H1 (cell line): Measurements from ENCODE around the gene PHTF1. TPM values are rescaled to one million over a fixed set of nuclear protein-coding genes. Genes with fewer than 3 reads are reported as not detected.

Experiments used
- CTCF ChIA-PET: fragments of 300-600 bp; sonication (Branson Sonifier 250); formaldehyde crosslinking; loops from one replicate; lab custom pipeline; 2021; ENCODE audit not compliant: partially characterized antibody; lab: Charles Lee
- POLR2A ChIA-PET: fragments of 300-600 bp; sonication (Branson Sonifier 250); formaldehyde crosslinking; loops from one replicate; lab custom pipeline; 2021; ENCODE audit warnings: inconsistent platforms; ENCODE audit not compliant: partially characterized antibody; lab: Charles Lee
- DNase-seq, 2 experiments: peaks; one replicate each; pipeline versions ENCODE4 v3.0.0 to v3.0.0-alpha.2; 2010 to 2022; ENCODE audit warnings: low spot score in 2 of 2, low read depth in 1 of 2, mixed read lengths in 1 of 2
- FAIRE-seq: peaks from 2 replicates; lab custom pipeline; 2011; peaks lifted over from hg19 to GRCh38; lab: Jason Lieb, UNC
- H2AFZ ChIP-seq: 2 replicates; pipeline ENCODE4 v1.8.1; 2012; ENCODE audit warnings: low read length, inconsistent platforms
- H2AK5ac ChIP-seq: 2 replicates; pipeline ENCODE4 v1.6.1; 2013; ENCODE audit warnings: low read depth, low read length
- H2BK120ac ChIP-seq: replicated peaks from 2 replicates; pipeline ENCODE3; 2013; ENCODE audit warnings: low read depth, low read length, inconsistent platforms
- H2BK12ac ChIP-seq: 2 replicates; pipeline ENCODE4 v1.6.1; 2013; ENCODE audit warnings: low read depth, low read length
- H2BK15ac ChIP-seq: 2 replicates; pipeline ENCODE4 v1.6.1; 2013; ENCODE audit warnings: low read length
- H2BK20ac ChIP-seq: 2 replicates; pipeline ENCODE4 v1.6.1; 2013; ENCODE audit warnings: low read length
- H2BK5ac ChIP-seq: 2 replicates; pipeline ENCODE4 v1.6.1; 2013; ENCODE audit warnings: low read depth, low read length
- H3K14ac ChIP-seq: 2 replicates; pipeline ENCODE4 v1.6.1; 2013; ENCODE audit warnings: inconsistent platforms; ENCODE audit not compliant: insufficient read length
- H3K18ac ChIP-seq: 2 replicates; pipeline ENCODE4 v1.6.1; 2013; ENCODE audit warnings: low read length; ENCODE audit errors: extremely low read depth
- H3K23ac ChIP-seq: 2 replicates; pipeline ENCODE4 v1.6.1; 2013; ENCODE audit warnings: inconsistent platforms; ENCODE audit not compliant: insufficient read length
- H3K23me2 ChIP-seq: 2 replicates; pipeline ENCODE4 v1.6.1; 2013; ENCODE audit warnings: low read depth, low read length
- H3K27ac ChIP-seq: 2 replicates; pipeline ENCODE4 v1.6.1; 2011; ENCODE audit warnings: low read depth, low read length, inconsistent platforms
- H3K27me3 ChIP-seq, 4 experiments: replicated peaks in 1 of 4; 1 replicate in 1 of 4; 2 replicates in 3 of 4; pipeline versions ENCODE4 v1.6.1 to v1.8.1; 2011 to 2013; ENCODE audit warnings: low read length in 3 of 4, mild to moderate bottlenecking in 3 of 4, inconsistent platforms in 2 of 4, mixed read lengths in 2 of 4, moderate library complexity in 1 of 4; ENCODE audit not compliant: control insufficient read depth in 3 of 4, insufficient read depth in 3 of 4; ENCODE audit errors: extremely low read depth in 1 of 4
- H3K36me3 ChIP-seq, 4 experiments: 2 replicates each; pipeline versions ENCODE4 v1.6.1 to v1.8.1; 2011 to 2013; ENCODE audit warnings: mild to moderate bottlenecking in 4 of 4, low read length in 3 of 4, moderate library complexity in 2 of 4, control low read depth in 1 of 4, inconsistent platforms in 1 of 4; ENCODE audit not compliant: insufficient read depth in 4 of 4, control insufficient read depth in 2 of 4
- H3K4ac ChIP-seq: replicated peaks from 2 replicates; pipeline ENCODE3; 2013; ENCODE audit warnings: low read length, low read depth, mixed read lengths, inconsistent platforms; ENCODE audit not compliant: insufficient read length
- H3K4me1 ChIP-seq, 4 experiments: replicated peaks in 1 of 4; 1 replicate in 1 of 4; 2 replicates in 3 of 4; pipeline versions ENCODE4 v1.6.1 to v1.8.1; 2011 to 2013; ENCODE audit warnings: low read length in 3 of 4, inconsistent platforms in 2 of 4, mixed read lengths in 1 of 4; ENCODE audit not compliant: insufficient read depth in 4 of 4, control insufficient read depth in 3 of 4
- H3K4me2 ChIP-seq, 2 experiments: 2 replicates each; pipeline versions ENCODE4 v1.6.1 to v1.8.1; 2011 to 2013; ENCODE audit warnings: low read depth in 2 of 2, low read length in 2 of 2, control low read depth in 1 of 2, inconsistent platforms in 1 of 2, mild to moderate bottlenecking in 1 of 2; ENCODE audit not compliant: insufficient read depth in 1 of 2
- H3K4me3 ChIP-seq, 4 experiments: fragments of 200-600, 300-600 bp in 1 of 4; sonication (generic), shearing (Covaris generic), sonication (Bioruptor Twin) in 1 of 4; 2 replicates each; pipeline versions ENCODE4 v1.5.1 to v1.8.1; 2011 to 2016; ENCODE audit warnings: low read length in 4 of 4, low read depth in 3 of 4, control low read depth in 2 of 4, inconsistent platforms in 2 of 4, mild to moderate bottlenecking in 2 of 4, mixed read lengths in 1 of 4, moderate library complexity in 1 of 4; ENCODE audit not compliant: insufficient read depth in 2 of 4; ENCODE audit errors: extremely low read depth in 1 of 4
- H3K56ac ChIP-seq: replicated peaks from 2 replicates; pipeline ENCODE3; 2013; ENCODE audit warnings: low read depth, mild to moderate bottlenecking, mixed read lengths, low read length, inconsistent platforms; ENCODE audit not compliant: insufficient read length
- H3K79me1 ChIP-seq: 2 replicates; pipeline ENCODE4 v1.6.1; 2013; ENCODE audit warnings: low read depth, low read length, control low read depth
- H3K79me2 ChIP-seq, 2 experiments: 2 replicates each; pipeline versions ENCODE4 v1.6.1 to v1.8.1; 2012 to 2013; ENCODE audit warnings: low read length in 2 of 2, mild to moderate bottlenecking in 2 of 2, inconsistent platforms in 1 of 2; ENCODE audit not compliant: insufficient read depth in 2 of 2, control insufficient read depth in 1 of 2
- H3K9ac ChIP-seq, 4 experiments: replicated peaks in 1 of 4; 1 replicate in 1 of 4; 2 replicates in 3 of 4; pipeline versions ENCODE4 v1.6.1 to v1.8.1; 2011 to 2013; ENCODE audit warnings: low read depth in 3 of 4, low read length in 3 of 4, control low read depth in 2 of 4, mild to moderate bottlenecking in 2 of 4, moderate library complexity in 2 of 4, inconsistent platforms in 1 of 4; ENCODE audit errors: extremely low read depth in 1 of 4
- H3K9me3 ChIP-seq, 2 experiments: 2 replicates each; pipeline versions ENCODE4 v1.6.1 to v1.8.1; 2012 to 2013; ENCODE audit warnings: mild to moderate bottlenecking in 2 of 2, moderate library complexity in 2 of 2, control low read depth in 1 of 2, inconsistent platforms in 1 of 2, low read depth in 1 of 2, low read length in 1 of 2, mixed read lengths in 1 of 2; ENCODE audit not compliant: insufficient read depth in 2 of 2
- H4K20me1 ChIP-seq, 2 experiments: replicated peaks in 1 of 2; 2 replicates each; pipeline versions ENCODE3 to v1.8.1; 2011 to 2013; ENCODE audit warnings: inconsistent platforms in 2 of 2, low read length in 2 of 2, mild to moderate bottlenecking in 1 of 2; ENCODE audit not compliant: insufficient read depth in 2 of 2, control insufficient read depth in 1 of 2
- H4K5ac ChIP-seq: 2 replicates; pipeline ENCODE4 v1.6.1; 2013; ENCODE audit warnings: low read length, low read depth, mixed read lengths, inconsistent platforms; ENCODE audit not compliant: insufficient read length
- H4K8ac ChIP-seq: 2 replicates; pipeline ENCODE4 v1.8.0; 2013; ENCODE audit warnings: mild to moderate bottlenecking, moderate library complexity, low read length, inconsistent platforms; ENCODE audit not compliant: insufficient read depth; ENCODE audit errors: extremely low read depth
- H4K91ac ChIP-seq: replicated peaks from 2 replicates; pipeline ENCODE3; 2013; ENCODE audit warnings: low read length, mixed read lengths, inconsistent platforms; ENCODE audit not compliant: insufficient read length
- BCL11A ChIP-seq, 2 experiments: IDR thresholded peaks; one replicate each; pipeline ENCODE4 v1.6.1; 2011; ENCODE audit warnings: low read depth in 2 of 2, low read length in 2 of 2, mild to moderate bottlenecking in 2 of 2
- CBX5 ChIP-seq: fragments of 300-800, 300-1000 bp; sonication (generic); IDR thresholded peaks from 2 replicates; pipeline ENCODE4 v1.7.1; 2016; ENCODE audit warnings: antibody characterized with exemption, low read length, low read depth
- EZH2 ChIP-seq: fragments of 200-600 bp; sonication (generic); IDR thresholded peaks from 2 replicates; pipeline ENCODE4 v1.7.1; 2012; ENCODE audit warnings: low read depth, mild to moderate bottlenecking, moderate library complexity, low read length, inconsistent platforms; ENCODE audit not compliant: severe bottlenecking
- SP2 ChIP-seq: IDR thresholded peaks from 2 replicates; pipeline ENCODE4 v1.6.1; 2012; ENCODE audit warnings: mild to moderate bottlenecking, low read length, inconsistent platforms
- WGBS, 2 experiments: shearing (Covaris generic) in 1 of 2; methylation state at CpG; one replicate each; pipeline versions ENCODE4 v1.1.6 to v1.1.7; 2013 to 2015; ENCODE audit warnings: low lambda C conversion rate in 2 of 2, mixed read lengths in 2 of 2, inconsistent platforms in 1 of 2, low coverage in 1 of 2, missing lambda C conversion rate in 1 of 2; ENCODE audit not compliant: insufficient replicate concordance in 2 of 2, insufficient coverage in 1 of 2, insufficient read length in 1 of 2; ENCODE audit errors: extremely low coverage in 1 of 2, missing lambda C conversion rate in 1 of 2; 5-methylcytosine and 5-hydroxymethylcytosine counted together
- long read RNA-seq, 2 experiments: library from RNA in 1 of 2; library from capped mRNA in 1 of 2; stranded (forward); transcript quantifications; one replicate each; pipeline ENCODE4 v2.0.0, GENCODE V29; 2021; ENCODE audit warnings: inconsistent platforms in 1 of 2
- polyA minus RNA-seq, 3 experiments: library from RNA; depleted of rRNA, polyadenylated mRNA; stranded (reverse); fragments of >200 nt; gene quantifications; 1 replicate in 2 of 3; 2 replicates in 1 of 3; pipeline ENCODE4 v1.2.3, GENCODE V29; 2011
- polyA plus RNA-seq, 7 experiments: library from polyadenylated mRNA; depleted of rRNA in 3 of 7; stranded (reverse) in 5 of 7; unstranded in 2 of 7; fragments of >200 nt in 5 of 7; fragments of 200-250 nt in 2 of 7; gene quantifications; 1 replicate in 5 of 7; 2 replicates in 1 of 7; 4 replicates in 1 of 7; pipeline versions ENCODE4 v1.2.1 to v1.2.3, GENCODE V29; 2011 to 2013; ENCODE audit warnings: missing spikeins in 2 of 7, mixed read lengths in 2 of 7
- total RNA-seq: library from RNA; stranded (reverse); fragmentation: NEBNext Ultra II Directional; extraction: Animal tissue kit (Norgen Biotek cat#: 25700); gene quantifications from 2 replicates; pipeline ENCODE4 v1.2.1, GENCODE V29; 2021
- TF ChIP-seq, protein P1 (sequence below): IDR thresholded peaks from 2 replicates; pipeline ENCODE4 v1.6.1; 2011; ENCODE audit warnings: low read depth, mild to moderate bottlenecking, low read length; ENCODE audit not compliant: insufficient read depth
- TF ChIP-seq, protein P2 (sequence below): IDR thresholded peaks from 2 replicates; pipeline ENCODE4 v1.6.1; 2011; ENCODE audit warnings: low read length, improper control_type of control experiment

PHTF1 gene
- 26.9 and 27.7 TPM in 2 replicates for total RNA-seq
- 6.5 and 9.1 TPM in 2 replicates for polyA plus RNA-seq (2011; rRNA removed)
- polyA plus RNA-seq (2011; cell fraction: cytosol; rRNA removed), result 12.2 TPM
- 11.2 TPM for polyA plus RNA-seq (2011; cell fraction: nucleus; rRNA removed)
- 19.8 to 23.4 TPM (median 20.1 TPM) in 4 replicates for polyA plus RNA-seq (2012, experiment 1 of 2)
- 3.7 TPM for polyA plus RNA-seq (2012, experiment 2 of 2)
- polyA plus RNA-seq (2013, experiment 1 of 2), result 23.7 TPM
- polyA plus RNA-seq (2013, experiment 2 of 2), result 25.7 TPM
- 13.0 and 14.2 TPM in 2 replicates for polyA minus RNA-seq (2011; rRNA and poly(A)+ RNA removed)
- polyA minus RNA-seq (2011; cell fraction: cytosol; rRNA and poly(A)+ RNA removed), result 12.0 TPM
- polyA minus RNA-seq (2011; cell fraction: nucleus; rRNA and poly(A)+ RNA removed), result 33.8 TPM
- long read RNA-seq, experiment 1, full-length matches to known transcripts, result 5 of 22 reads
- long read RNA-seq, experiment 1, partial matches to known transcripts, result 5 of 22 reads
- long read RNA-seq, experiment 1, other reads (novel, unspliced or antisense), result 12 of 22 reads
- long read RNA-seq, experiment 2, partial matches to known transcripts, result 1 of 4 reads
- long read RNA-seq, experiment 2, other reads (novel, unspliced or antisense), result 3 of 4 reads

DNA sequence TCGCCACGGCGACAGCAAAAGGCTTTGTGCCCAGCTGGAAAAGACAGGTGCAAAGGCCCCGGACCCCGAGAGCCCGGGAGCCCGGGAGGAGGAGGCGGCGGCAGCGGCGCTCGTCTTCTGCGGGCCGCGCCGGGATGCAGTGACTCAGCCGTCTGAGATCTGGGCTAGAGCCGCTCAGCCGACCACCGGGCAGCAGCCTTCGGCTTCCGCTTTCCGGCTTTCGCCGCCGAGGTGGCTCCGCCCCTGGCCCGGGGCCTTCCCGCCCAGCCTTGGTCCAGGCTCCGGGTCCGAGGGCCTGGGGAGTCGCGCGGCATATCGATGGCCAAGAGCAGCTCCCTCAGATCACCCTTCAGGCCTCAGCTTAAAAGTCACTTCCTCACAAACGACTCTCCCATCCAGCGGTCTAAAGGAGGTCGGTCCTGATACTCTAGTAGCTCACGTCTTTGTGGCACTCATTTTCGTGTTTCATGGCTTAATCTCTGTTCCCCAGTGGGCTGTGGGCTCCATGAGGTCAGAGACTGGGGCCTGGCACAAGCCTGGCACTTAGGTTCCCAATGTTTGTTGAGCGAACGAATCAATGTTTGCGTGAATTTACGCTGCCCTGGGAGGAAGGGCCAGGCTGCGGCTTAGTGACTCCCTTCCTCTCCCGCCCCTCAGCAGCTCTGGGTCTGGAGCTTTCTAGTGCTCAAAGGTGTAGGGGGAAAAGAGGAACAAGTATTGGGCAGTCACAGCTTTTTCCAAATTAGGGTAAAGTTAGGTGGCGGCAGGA is at the start of gene PHTF1:
PHTF1 (minus strand) TSS at position 154 of the 769 bp plus-strand sequence. CDS start 783 bp downstream, outside the sequence.
- Histone ChIP-seq H3K14ac (no peak within 1 kb of the TSS), H2BK120ac (peak within 1 kb of the TSS; percentile 91), H4K20me1 (peaks cover 0 to 2% of the 10 kb centered on the region in 2 experiments), H2AK5ac (peak within 1 kb of the TSS; percentile 11; the same call in 1 of the 2 replicates), H2BK20ac (no peak within 1 kb of the TSS), H4K91ac (peak within 1 kb of the TSS; percentile 81), H3K23me2 (peaks cover 7% of the 10 kb centered on the region), H2BK15ac (0 out of 2 replicates have a peak within 1 kb of the TSS, but pooled peaks have one; percentile 6), H3K36me3 (peaks cover 0 to 7% (median 0%) of the 10 kb centered on the region in 4 experiments; a peak in 1 of 8 replicates), H4K8ac (peak within 1 kb of the TSS; percentile 83; the same call in 1 of the 2 replicates), H4K5ac (peak within 1 kb of the TSS; percentile 97), H3K79me1 (no peaks in the 10 kb centered on the region), H3K18ac (peak within 1 kb of the TSS; percentile 94), H3K4ac (peak within 1 kb of the TSS; percentile 22), H3K4me2 (peak within 1 kb of the TSS; percentile 98), H3K4me3 (peak within 1 kb of the TSS; percentile 59 to 93 (median 86)), H3K56ac (peak within 1 kb of the TSS; percentile 88), H3K23ac (no peak within 1 kb of the TSS), H3K9me3 (no peaks in the 10 kb centered on the region), H3K27me3 (no peaks in the 10 kb centered on the region), H2BK12ac (peak within 1 kb of the TSS; percentile 78; the same call in 1 of the 2 replicates), H3K4me1 (peaks cover 0 to 9% (median 0%) of the 10 kb centered on the region in 4 experiments; a peak in 3 of 7 replicates), H2BK5ac (peak within 1 kb of the TSS; percentile 98), H3K27ac (peak within 1 kb of the TSS; percentile 90), H3K9ac (peak within 1 kb of the TSS; percentile 64 to 94 (median 87)), H2AFZ (peak within 1 kb of the TSS; percentile 99), H3K79me2 (peaks cover 0 to 7% of the 10 kb centered on the region in 2 experiments; a peak in 2 of 4 replicates)
- 2% methylated on average over 42 of the region's 47 CpGs; no CpG with 5 or more reads in 1 of the 2 experiments for WGBS, 2 experiments
- CTCF ChIA-PET, result interaction anchor here (0.6 to 1.4 kb wide), 4 partner anchors 11 to 145 kb away, joined by 3 to 4 read pairs (median 3); partner anchors contain the start of gene AP4B1
- POLR2A ChIA-PET, result interaction anchor here (1.0 to 2.7 kb wide), 13 partner anchors 9 to 170 kb away, joined by 3 to 17 read pairs (median 5); partner anchors contain the start of genes AP4B1, DCLRE1B, HIPK1 and RSBN1
- FAIRE-seq, result no peak
- peak; percentile 53 to 85 for DNase-seq
- TF ChIP-seq, protein P1, sequence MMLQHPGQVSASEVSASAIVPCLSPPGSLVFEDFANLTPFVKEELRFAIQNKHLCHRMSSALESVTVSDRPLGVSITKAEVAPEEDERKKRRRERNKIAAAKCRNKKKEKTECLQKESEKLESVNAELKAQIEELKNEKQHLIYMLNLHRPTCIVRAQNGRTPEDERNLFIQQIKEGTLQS, result no peak
- TF ChIP-seq EZH2 (no peak), CBX5 (no peak), BCL11A (IDR thresholded peaks at IDR 0.05; ENCODE audit: low read depth in 2 of 2, low read length in 2 of 2) (no peak), SP2 (no peak)
- TF ChIP-seq, protein P2, sequence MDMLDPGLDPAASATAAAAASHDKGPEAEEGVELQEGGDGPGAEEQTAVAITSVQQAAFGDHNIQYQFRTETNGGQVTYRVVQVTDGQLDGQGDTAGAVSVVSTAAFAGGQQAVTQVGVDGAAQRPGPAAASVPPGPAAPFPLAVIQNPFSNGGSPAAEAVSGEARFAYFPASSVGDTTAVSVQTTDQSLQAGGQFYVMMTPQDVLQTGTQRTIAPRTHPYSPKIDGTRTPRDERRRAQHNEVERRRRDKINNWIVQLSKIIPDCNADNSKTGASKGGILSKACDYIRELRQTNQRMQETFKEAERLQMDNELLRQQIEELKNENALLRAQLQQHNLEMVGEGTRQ, result no peak
